GM19240 (cell line): ENCODE data around the gene GSC.
"Not testable (repeated sequence)": the region's sequence is repeated elsewhere in the genome, so short reads cannot be mapped to it uniquely, and the experiment has no call there.

ENCODE experiments used
- DNase-seq: peaks from one replicate; pipeline ENCODE4 v3.0.0; 2011; ENCODE audit warnings: low spot score; ENCODE audit not compliant: insufficient read length

Gene GSC

DNA sequence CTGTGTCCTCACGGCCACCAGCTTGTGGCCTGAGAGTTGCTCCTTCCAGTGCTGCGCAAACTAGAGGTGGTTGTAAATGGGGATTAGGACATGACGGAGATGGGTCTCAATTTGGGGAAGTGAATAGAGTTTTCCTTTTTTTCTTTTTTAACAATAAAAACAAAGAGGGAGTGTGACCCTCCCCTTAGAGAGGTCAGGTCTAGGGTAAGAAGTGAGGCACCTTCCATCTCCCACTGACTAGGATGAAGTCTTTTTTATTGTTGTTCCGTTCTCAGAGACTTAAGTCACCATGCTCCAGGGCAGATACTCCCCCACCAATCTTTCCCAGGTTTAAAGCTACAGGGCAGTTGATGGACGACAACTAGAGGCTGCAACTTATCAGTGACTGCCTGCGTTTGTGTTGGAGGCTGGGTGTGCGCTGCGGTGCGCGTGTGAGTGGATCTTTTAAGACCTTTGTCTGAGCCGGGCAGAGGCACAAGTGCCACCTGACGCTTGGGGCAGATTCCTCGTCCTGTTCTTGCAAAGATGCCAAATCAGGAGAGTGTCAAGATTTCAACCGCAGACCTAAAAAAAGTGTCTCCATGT lies 2.1 kb upstream of the GSC start:
- DNase-seq: no peak

DNA sequence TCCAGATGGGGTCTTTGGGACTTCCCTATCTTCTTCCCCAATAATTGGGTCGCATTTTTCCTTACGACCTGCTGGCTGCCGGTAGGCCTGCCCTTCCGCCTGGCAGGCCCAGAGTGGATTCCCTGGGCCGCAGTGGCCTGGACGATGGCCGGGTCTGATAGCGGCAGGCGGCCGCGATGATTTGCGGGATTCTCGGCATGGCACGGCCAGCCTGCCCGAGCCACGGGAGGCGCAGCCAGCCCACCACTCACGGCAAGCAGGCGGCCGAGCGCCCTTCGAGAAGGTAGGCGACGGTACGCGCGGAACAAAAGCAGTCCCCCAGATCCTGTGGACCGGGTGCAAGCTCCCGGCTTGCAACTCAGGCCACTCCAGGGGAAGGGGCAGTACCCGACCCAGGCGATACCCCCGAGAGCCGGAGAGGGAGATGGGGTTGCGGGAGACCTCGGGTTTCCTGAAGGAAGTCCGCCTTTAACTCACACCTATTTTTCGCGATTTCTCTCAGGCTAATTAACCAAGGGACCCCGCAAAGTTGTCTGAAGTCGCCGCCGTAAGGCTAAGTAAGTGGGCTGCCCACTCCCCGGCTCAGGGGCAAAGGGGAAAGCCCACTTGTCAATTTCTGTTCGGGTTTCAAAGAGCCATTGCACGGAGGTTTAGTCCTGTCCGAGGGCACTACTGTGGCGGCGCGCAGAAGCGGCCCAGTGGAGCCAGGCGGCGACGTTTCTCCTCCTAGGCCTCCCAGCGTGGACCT lies 1.4 kb upstream of the GSC start:
- no peak for DNase-seq

DNA sequence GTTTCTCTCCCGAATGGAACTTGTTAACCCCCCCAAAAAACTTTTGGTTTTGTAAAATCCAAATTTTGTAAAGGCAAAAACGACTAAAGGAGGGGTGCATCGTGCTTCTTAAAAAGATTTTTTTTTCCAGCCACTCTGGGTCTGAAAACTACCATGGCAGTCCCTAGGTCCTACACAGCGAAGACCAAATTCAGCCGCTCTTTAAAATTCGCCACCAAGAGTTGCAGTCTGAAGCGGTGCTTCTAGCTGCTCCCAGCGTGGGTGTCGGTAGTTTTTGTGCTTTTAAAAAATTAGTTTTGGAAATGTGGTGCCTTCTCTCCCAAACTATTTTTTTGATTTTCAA lies 873 bp upstream of the GSC start:
- no peak for DNase-seq

DNA sequence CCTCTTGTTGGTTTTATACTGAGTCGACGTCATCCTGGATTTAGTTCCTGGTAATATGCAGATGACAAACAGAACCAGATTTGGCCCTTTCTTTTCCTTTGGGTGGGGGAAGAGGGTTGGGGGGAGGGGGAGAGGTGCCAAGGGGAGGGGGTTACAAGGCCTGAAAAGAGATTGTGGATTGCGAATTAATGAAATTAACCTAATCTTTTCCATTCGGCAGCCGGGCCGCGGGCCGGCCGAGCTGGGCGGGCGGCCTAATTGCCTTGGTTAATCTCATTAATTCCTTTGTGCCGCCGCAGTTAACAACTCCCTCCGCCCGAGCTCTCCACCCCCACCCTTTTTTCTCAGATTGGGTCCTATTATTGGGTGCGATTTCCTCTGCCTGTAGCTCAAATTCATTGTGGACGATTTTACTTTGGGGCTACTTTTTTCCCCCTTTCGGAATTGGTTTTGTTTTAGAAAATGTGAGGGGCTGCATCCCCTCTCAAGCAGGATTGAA lies 387 bp upstream of the GSC start:
- DNase-seq: no peak

DNA sequence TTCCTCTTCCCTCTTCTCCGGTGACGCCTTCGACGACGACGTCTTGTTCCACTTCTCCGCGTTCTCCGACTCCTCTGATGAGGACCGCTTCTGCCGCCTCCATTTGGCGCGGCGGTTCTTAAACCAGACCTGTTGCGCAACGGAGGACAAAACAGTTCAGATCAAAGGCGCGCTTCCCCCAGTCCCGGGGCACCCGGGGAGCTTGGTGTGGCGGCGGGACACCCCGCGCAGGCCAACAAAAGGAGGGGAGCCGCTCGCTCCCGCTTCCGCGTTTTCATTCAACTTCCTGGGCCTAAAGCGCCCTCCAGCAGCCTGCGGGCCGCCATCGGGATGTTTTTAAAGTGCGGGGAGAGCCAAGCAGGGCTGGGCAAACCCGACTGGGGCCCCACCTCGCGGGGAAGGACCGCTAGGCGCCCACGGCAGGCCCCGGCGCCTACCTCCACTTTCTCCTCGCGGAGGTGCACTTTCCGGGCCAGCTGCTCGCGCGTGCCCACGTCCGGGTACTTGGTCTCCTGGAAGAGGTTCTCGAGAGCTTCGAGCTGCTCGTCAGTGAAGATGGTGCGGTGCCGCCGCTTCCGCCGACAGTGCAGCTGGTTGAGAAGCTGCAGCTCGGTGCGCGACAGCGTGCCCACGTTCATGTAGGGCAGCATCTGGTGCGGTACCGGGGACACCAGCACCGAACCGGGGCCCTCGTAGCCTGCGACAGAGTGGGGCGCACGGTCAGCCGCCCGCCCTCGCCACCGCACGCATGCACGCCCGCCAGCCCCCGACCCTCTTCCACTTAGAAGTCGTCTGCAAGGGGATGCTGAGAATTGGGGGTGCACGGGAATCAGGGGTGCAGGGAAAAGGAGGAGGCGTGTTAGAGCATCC lies 1.2 kb downstream of the GSC start:
- DNase-seq: no peak

DNA sequence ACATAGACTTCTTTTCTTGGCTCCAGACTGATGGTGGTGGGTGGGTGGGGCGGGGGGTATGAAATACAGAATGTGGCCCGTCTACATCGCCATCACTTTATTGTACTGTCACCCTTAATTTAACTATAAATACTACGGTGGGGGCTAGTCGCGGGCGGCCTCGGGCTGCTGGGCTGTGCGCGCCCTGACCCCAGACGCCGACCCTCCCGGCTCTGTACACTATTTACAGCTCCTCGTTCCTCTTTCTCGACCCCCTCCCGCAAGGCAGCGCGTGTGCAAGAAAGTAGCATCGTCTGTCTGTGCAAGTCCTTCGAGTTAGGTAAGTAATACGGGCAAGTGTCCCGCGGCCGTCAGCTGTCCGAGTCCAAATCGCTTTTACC lies 1.8 kb downstream of the GSC start:
- no peak for DNase-seq

DNA sequence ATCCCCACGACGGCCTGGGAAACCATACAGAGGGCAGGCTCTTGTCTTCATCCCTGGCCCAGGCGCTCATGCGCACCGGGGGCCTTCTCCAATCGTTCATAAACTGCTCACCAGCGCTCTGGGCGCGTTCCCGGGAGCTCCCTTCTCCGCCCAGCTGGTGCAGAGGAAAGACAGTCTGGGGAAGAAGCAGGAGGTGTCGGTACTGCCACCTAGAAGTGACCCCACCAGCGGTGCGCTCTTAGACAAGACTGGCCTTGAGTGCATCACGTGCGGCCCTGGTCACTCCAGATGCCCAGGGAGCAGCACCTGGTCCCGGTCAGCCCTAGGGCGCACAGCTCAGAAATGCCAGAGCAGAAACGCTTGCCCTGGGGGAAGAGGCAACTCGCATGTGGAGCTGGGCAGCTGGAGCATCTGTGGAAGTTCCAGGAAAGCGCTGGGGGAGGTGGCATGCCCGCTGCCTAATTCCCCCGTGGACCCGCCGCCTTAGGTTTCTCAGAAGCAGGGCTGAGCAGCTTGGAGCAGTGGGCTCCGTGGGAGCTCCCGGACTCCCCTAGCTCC lies 2.5 kb downstream of the GSC start:
- DNase-seq: no peak

DNA sequence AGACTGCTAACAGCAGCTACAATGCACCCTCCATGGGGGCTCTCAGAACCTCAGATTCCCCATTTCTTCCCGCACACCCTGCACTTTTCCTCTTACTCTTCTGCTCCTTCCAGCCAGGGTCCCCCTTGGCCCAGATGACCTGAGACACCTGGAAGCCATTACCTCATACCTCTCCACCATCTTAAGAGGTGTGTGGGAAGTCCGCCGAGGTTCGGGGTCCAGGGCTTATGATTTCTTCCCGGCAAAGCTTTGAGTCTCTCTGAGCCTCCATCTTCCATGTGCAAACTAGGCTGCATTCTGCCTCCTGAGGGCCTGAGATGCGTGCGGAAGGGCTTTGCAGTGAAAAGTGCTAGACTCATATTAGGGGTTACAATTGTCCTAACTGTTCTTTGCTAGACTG lies 5.3 kb downstream of the GSC start:
- DNase-seq: no peak

DNA sequence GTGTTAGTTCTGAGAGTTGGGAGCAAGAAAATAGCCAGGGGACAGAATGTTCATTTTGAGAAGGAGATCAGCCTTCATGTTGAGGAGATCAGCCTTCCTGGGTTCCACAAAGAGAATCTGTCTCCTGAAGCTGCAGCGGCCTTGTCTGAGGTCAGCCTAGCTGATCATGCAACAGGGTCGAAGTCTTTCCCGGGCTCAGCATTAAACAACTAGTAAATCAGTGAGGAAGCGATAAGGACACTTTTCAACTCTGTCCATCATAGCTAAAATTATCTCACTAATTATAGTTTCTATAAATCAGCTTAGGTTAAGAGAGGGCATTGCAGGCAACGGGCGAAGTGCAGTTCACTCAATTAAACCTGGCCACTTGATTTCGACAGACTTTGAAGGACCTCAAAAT lies 7.5 kb downstream of the GSC start:
- no peak for DNase-seq

DNA sequence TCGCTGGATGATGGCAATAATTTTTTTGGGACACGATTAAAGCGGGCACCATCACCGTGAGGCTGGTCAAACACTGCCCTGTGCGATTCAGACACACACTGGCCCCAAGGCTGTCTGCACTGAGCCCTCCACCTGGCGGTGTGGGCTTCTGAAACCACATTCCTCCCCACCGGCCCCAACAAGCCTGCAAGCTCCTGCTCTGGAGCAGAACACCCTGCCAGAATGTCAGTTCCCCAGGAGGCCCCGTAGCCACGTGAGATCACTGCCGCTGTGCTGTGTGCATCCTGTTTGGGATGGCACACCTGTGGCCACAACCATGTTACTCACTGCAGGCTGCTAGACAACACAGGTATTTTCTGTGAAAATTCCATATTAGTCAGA lies 7.9 kb downstream of the GSC start:
- no peak for DNase-seq

DNA sequence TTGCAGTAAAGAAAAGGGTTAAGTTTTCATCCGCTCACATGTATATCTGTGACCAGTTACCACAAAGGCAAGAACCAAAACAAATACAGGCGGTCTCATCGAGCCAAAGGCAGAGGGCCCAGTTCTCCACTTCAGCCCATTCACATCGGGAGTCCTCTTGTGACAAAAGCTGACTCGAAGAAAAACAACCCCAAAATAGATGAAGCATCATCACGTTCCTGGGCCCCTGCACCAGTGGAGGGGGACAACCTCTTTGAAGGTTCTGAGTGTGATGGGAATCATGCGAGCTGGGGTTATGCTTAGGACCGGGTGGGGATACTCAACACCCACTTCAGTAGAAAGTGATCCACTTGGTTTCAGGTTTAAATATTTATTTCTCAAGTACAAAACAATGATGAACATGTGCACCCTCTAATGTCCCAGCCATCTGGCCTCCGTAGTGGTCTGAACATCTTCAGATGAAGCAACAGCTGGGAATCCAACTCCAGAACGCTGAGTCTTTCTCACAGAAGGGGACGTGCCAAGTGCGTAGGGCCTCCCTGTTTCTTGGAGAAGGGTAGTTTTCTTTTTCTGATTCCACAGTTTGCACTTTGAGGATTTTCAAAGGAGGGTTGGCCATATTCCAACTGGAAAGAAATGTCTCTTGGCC lies 8.4 kb downstream of the GSC start:
- no peak for DNase-seq

DNA sequence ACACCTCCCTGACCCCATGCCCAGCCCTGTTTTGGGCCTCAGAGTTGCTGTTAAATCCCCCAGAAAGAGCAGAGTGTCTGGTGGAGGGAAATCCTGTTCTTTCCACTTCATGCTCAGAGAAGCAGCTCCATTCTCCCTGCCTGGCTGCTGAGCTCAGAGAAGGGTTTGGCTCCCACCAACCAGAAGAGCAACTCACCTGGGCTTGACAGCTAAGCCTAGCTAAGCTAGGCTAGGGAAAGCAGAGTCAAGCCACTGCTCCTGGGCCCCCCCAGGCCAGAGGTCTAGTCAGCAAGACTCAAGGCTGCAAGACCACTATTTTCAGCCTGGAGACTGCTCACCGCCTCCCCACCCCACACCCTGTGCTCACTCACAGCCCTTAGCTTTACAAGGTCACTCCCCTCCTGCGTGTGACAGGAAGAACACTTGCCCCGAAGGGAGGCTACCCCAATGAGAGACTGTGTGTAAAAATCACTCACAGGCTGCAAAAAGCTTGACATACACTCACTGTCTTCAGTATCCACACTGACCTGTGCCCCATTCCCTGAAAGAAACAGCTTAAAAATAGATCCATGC lies 13.5 kb downstream of the GSC start:
- no peak for DNase-seq

DNA sequence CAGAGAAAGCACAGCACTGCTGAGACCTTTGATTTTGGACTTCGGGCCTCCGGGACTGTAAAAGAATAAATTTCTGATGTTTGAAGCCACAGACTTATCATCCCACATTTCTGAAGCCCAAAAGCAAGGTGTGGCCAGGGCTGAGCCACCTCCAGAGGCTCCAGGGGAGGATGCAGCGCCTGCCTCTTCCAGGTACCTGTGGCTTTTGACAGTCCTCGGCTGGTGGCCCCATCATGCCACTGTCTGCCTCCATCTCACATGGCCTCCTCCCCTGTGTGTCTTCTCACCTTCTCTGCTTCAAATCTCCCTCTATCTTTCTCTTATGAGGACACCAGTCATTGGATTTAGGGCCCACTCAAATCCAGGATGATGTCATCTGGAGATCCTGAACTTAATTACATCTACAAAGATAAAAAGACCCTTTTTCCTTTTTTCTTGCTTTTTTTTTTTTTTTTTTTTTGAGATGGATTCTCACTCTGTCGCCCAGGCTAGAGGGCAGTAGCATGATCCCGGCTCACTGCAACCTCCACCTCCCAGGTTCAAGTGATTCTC lies 15.4 kb downstream of the GSC start:
- DNase-seq: no peak

DNA sequence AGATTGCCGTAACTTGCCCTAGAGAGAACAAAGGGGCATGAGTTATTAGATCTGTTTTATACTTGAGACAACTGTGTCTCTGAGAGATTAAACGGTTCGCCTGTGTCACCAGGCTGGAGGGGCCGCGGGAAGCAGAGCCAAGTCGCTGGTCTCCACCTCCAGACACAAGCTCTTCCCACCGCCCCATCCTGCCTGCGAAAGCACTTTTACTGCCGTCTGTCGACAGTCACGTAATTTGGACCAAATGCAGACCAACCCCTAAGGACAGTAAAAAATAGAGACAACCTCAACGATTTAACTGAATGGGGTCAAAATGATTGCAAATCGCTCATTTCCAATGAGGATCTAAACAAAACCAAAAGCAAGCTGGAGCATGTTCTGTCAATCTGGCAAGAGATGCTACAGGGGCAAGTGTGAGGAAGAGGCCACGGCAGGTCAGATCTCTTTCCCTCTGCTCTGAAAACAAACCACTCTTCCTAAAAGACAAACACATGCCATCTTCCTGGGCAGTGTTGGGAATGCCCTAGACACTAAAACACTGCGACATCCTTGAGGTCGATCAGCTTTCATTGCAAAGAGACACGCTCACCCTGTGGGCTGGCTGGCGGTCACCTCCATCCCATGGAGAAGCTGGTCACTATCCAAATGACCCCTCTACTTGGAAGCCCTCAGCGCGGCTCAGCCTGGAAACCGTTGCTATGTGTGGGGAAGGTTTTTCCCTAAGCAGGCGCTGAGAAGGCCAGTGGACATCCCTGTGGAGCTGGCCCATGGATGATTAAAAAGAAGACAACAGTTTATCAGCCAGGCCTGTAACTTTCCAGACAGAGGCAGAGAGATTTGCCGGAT lies 17.1 kb downstream of the GSC start:
- no peak for DNase-seq

DNA sequence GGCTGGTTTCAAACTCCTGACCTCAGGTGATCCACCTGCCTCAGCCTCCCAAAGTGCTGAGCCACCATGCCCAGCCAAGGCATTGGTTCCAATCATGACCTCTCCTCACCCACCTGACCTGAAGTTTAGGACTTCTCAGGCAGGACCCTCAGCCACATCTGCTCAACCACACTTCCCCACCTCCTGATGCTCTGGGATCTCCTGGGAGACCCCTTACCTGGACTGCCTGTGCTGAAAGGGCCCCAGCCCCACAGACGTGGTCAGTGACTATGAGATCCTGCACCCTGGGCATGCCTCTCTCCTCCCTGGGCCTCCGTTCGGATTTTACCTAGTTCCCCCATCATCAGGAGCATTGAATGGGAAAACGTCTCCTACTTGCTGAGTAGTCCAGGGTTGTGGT lies 18.0 kb downstream of the GSC start:
- no peak for DNase-seq

DNA sequence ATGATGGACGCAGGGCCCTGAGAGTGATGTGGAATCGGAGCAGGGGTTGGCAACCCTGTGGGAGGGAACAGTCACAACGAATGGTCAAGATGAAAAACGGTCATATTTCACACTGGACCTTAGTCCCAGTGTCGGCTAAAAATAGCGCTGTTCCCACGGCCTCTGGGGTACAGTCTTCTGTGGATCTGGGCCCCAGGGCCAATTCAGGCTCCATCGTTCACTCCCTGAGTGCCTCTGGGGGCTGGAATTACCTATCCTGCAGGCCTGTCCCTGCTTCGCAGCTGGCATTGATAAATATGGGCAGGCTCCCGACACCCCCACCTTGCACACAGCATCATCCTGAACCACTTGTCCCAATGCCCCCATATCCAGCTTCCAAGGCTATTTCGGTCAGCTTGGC lies 18.6 kb downstream of the GSC start:
- no peak for DNase-seq

DNA sequence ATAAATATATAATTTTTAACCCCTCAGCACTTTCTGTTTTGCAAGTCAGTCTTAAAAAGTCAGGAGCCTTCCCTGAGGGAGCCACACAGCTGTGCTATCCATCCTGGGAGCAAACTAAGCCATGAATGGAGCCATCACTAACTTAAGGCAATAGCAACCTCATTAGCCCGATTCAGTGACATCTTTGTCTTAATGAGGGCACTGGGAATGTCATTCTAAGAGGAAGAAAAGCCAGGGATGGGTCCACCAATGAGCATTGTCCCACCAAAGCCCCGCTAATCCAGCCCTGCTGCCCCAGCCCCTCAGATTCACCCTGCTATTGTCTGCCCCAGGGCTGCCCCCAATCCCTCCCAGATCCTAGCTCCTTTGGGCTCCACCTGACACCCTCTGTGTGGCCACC lies 19.5 kb downstream of the GSC start:
- DNase-seq: no peak

DNA sequence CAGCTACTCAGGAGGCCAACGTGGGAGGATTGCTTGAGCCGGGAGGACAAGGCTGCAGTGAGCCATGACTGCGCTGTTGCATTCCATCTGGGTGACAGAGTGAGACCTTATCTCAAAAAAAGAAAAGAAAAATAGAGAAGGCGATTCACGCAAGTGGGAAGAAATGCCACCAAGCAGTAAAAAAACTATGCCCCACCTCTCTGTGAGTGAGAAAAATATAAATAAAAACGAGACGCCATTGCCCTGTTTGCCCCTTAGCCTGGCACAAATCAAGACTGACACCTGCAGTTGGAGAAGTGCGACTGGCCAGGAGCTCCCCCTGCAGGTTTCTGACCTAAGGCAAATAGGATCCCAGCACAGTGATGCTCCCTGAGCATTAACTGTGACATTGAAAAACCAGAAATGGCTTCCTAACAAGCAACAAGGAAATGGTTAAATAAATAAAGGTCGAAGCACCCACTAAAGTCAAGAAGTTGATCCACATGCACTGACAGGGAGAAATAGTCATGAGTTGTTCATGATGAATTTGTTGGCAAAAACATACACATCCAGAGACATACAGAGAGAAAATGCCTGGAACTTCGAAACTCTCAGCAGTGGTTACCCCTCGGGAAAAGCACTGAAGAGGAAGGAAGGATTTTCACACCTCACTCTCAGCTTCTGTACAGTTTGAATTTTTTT lies 21.1 kb downstream of the GSC start:
- DNase-seq: no peak

DNA sequence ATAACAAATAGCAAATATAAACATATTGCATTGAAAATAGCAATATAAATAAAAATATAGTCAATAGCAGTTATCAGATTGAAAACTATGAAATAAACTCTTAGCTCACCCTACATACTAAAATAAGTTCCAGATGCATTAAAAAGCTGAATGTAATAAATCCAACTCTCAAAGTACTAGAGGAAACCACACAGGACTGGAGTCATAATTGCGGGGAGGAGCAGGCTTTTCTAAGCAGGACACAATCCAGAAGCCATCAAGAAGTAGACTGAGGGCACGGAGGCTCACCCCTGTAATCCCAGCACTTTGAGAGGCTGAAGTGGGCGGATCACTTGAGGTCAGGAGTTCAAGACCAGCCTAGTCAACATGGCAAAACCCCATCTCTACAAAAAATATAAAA lies 22.2 kb downstream of the GSC start:
- no peak for DNase-seq

DNA sequence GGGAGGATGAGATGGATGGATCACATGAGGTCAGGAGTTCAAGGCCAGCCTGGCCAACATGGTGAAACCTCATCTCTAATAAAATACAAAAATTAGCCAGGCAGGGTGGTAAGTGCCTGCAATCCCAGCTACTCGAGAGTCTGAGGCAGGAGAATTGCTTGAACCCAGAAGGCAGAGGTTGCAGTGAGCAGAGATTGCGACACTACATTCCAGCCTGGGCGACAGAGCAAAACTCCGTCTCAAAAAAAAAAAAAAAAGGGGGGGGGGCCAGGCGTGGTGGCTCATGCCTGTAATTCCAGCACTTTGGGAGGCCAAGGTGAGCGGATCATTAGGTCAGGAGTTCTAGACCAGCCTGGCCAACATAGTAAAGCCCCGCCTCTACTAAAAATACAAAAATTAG lies 22.8 kb downstream of the GSC start:
- not testable (repeated sequence) for DNase-seq
